GM19467 (cell line): ENCODE results near the gene PTPRO.

Source experiments
- ATAC-seq: cut with Tn5 transposase; IDR thresholded peaks from one replicate; pipeline ENCODE4 v1.9.1; 2021; ENCODE audit warnings: mild to moderate bottlenecking, moderate library complexity; ENCODE audit not compliant: unreplicated experiment

The PTPRO gene

GRCh38 chr12:15443611-15444010, 121.3 kb downstream of the PTPRO start:
- no peak for ATAC-seq

- ATAC-seq = no peak
These were observed 122.2 kb downstream of the PTPRO start for GRCh38 chr12:15444523-15444922.

- ATAC-seq = no peak
These were observed 124.5 kb downstream of the PTPRO start for GRCh38 chr12:15446807-15447206.

- ATAC-seq = no peak
These were observed 131.3 kb downstream of the PTPRO start for GRCh38 chr12:15453613-15454012.

- ATAC-seq = no peak
These were observed 135.7 kb downstream of the PTPRO start for GRCh38 chr12:15458008-15458407.

- no peak for ATAC-seq
These were observed 146.6 kb downstream of the PTPRO start for GRCh38 chr12:15468911-15469310.

- no peak for ATAC-seq
These were observed 147.0 kb downstream of the PTPRO start for GRCh38 chr12:15469356-15469755.

GRCh38 chr12:15472036-15472435, 149.7 kb downstream of the PTPRO start:
- ATAC-seq = no peak

GRCh38 chr12:15474766-15475165, 152.5 kb downstream of the PTPRO start:
- no peak for ATAC-seq

GRCh38 chr12:15477761-15478160, 155.5 kb downstream of the PTPRO start:
- ATAC-seq = no peak

- ATAC-seq = no peak
These were observed 159.5 kb downstream of the PTPRO start for GRCh38 chr12:15481846-15482245.

- ATAC-seq = no peak
These were observed 163.2 kb downstream of the PTPRO start for GRCh38 chr12:15485466-15485865.

- no peak for ATAC-seq
These were observed 164.6 kb downstream of the PTPRO start for GRCh38 chr12:15486859-15487258.

GRCh38 chr12:15488481-15488880, 166.2 kb downstream of the PTPRO start:
- no peak for ATAC-seq

GRCh38 chr12:15494329-15495046, 172.2 kb downstream of the PTPRO start:
- ATAC-seq = no peak

- ATAC-seq = no peak
These were observed 173.4 kb downstream of the PTPRO start for GRCh38 chr12:15495746-15496145.

- no peak for ATAC-seq
These were observed 174.4 kb downstream of the PTPRO start for GRCh38 chr12:15496738-15497137.

- no peak for ATAC-seq
These were observed 175.5 kb downstream of the PTPRO start for GRCh38 chr12:15497671-15498292.

GRCh38 chr12:15502211-15502610, 179.9 kb downstream of the PTPRO start:
- ATAC-seq = no peak

GRCh38 chr12:15505616-15506015, 183.3 kb downstream of the PTPRO start:
- no peak for ATAC-seq

GRCh38 chr12:15515010-15515409, 192.7 kb downstream of the PTPRO start:
- ATAC-seq = no peak

GRCh38 chr12:15520083-15520482, 197.8 kb downstream of the PTPRO start:
- no peak for ATAC-seq

- ATAC-seq = no peak
These were observed 198.5 kb downstream of the PTPRO start for GRCh38 chr12:15520844-15521243.
